Trophoblast cell (in vitro differentiated cells and primary cell): Measurements from ENCODE around the gene ACOT9.

Source experiments
- DNase-seq, 2 donors: peaks; one replicate each; pipeline ENCODE4 v3.0.0-alpha.2; 2016
- H2AFZ ChIP-seq: 2 replicates; pipeline ENCODE4 v1.6.1; 2013; ENCODE audit warnings: low read length, moderate library complexity, mild to moderate bottlenecking; ENCODE audit not compliant: insufficient read depth, poor library complexity
- H2AK5ac ChIP-seq: 2 replicates; pipeline ENCODE4 v1.6.1; 2013; ENCODE audit warnings: mild to moderate bottlenecking, low read length
- H2BK120ac ChIP-seq: 2 replicates; pipeline ENCODE4 v1.6.1; 2013; ENCODE audit warnings: low read length, mild to moderate bottlenecking, moderate library complexity; ENCODE audit not compliant: insufficient read depth, poor library complexity
- H2BK12ac ChIP-seq: 2 replicates; pipeline ENCODE4 v1.6.1; 2013; ENCODE audit warnings: mild to moderate bottlenecking, low read length, moderate library complexity
- H2BK5ac ChIP-seq: 2 replicates; pipeline ENCODE4 v1.6.1; 2013; ENCODE audit warnings: low read length, low read depth, moderate library complexity, mild to moderate bottlenecking; ENCODE audit not compliant: poor library complexity
- H3K14ac ChIP-seq: 2 replicates; pipeline ENCODE4 v1.6.1; 2013; ENCODE audit warnings: mild to moderate bottlenecking, low read length
- H3K18ac ChIP-seq: 2 replicates; pipeline ENCODE4 v1.6.1; 2013; ENCODE audit warnings: mild to moderate bottlenecking, low read length
- H3K23ac ChIP-seq: 2 replicates; pipeline ENCODE4 v1.6.1; 2013; ENCODE audit warnings: low read length
- H3K27ac ChIP-seq: 2 replicates; pipeline ENCODE4 v1.5.1; 2013; ENCODE audit warnings: low read depth, mild to moderate bottlenecking, inconsistent platforms, low read length, moderate library complexity
- H3K27me3 ChIP-seq: 2 replicates; pipeline ENCODE4 v1.6.1; 2013; ENCODE audit warnings: inconsistent platforms, mild to moderate bottlenecking, low read length, moderate library complexity; ENCODE audit not compliant: insufficient read depth
- H3K36me3 ChIP-seq, 2 experiments: 1 replicate in 1 of 2; 2 replicates in 1 of 2; pipeline ENCODE4 v1.6.1; 2013; ENCODE audit warnings: low read length in 2 of 2, mild to moderate bottlenecking in 2 of 2, moderate library complexity in 1 of 2; ENCODE audit not compliant: insufficient read depth in 2 of 2, control insufficient read depth in 1 of 2
- H3K4ac ChIP-seq: 2 replicates; pipeline ENCODE4 v1.6.1; 2013; ENCODE audit warnings: low read depth, mild to moderate bottlenecking, low read length, moderate library complexity
- H3K4me1 ChIP-seq, 2 experiments: 1 replicate in 1 of 2; 2 replicates in 1 of 2; pipeline ENCODE4 v1.6.1; 2013; ENCODE audit warnings: low read length in 2 of 2, mild to moderate bottlenecking in 2 of 2, moderate library complexity in 1 of 2; ENCODE audit not compliant: insufficient read depth in 2 of 2, control insufficient read depth in 1 of 2
- H3K4me2 ChIP-seq: 2 replicates; pipeline ENCODE4 v1.6.1; 2013; ENCODE audit warnings: inconsistent platforms, mild to moderate bottlenecking, low read length, moderate library complexity
- H3K4me3 ChIP-seq: 2 replicates; pipeline ENCODE4 v1.5.1; 2013; ENCODE audit warnings: mild to moderate bottlenecking, low read depth, low read length, inconsistent platforms
- H3K79me1 ChIP-seq: one replicate; pipeline ENCODE4 v1.6.1; 2013; ENCODE audit warnings: low read length
- H3K79me2 ChIP-seq: 2 replicates; pipeline ENCODE4 v1.6.1; 2013; ENCODE audit warnings: low read length, mild to moderate bottlenecking; ENCODE audit not compliant: control insufficient read depth, insufficient read depth, poor library complexity
- H3K9ac ChIP-seq: 2 replicates; pipeline ENCODE4 v1.6.1; 2013; ENCODE audit warnings: mild to moderate bottlenecking, low read length
- H3K9me3 ChIP-seq: 2 replicates; pipeline ENCODE4 v1.6.1; 2013; ENCODE audit warnings: low read depth, mild to moderate bottlenecking, control low read depth, inconsistent platforms, low read length; ENCODE audit not compliant: insufficient read depth
- H4K12ac ChIP-seq: 2 replicates; pipeline ENCODE4 v1.6.1; 2013; ENCODE audit warnings: low read depth, mild to moderate bottlenecking, low read length, moderate library complexity
- H4K8ac ChIP-seq: 2 replicates; pipeline ENCODE4 v1.6.1; 2013; ENCODE audit warnings: low read depth, mild to moderate bottlenecking, low read length, moderate library complexity
- H4K91ac ChIP-seq: one replicate; pipeline ENCODE4 v1.6.1; 2013; ENCODE audit warnings: low read depth, mild to moderate bottlenecking, low read length, moderate library complexity
- WGBS: extraction: QIAGEN DNeasy Blood & Tissue Kit; methylation state at CpG from one replicate; pipeline ENCODE4 v1.1.7; 2013; ENCODE audit warnings: missing lambda C conversion rate; ENCODE audit not compliant: insufficient read length, insufficient coverage; ENCODE audit errors: extremely low coverage; 5-methylcytosine and 5-hydroxymethylcytosine counted together

Gene ACOT9

GRCh38 chrX:23770142-23770541 is 27.1 kb upstream of the ACOT9 start:
- Histone ChIP-seq H3K23ac (no peak overlapping the region), H2AK5ac (no peak overlapping the region), H3K18ac (no peak overlapping the region), H3K4me2 (no peak overlapping the region), H2BK5ac (no peak overlapping the region), H4K12ac (no peak overlapping the region), H2AFZ (no peak overlapping the region), H2BK12ac (no peak overlapping the region), H3K27me3 (no peaks in the 10 kb centered on the region), H3K9ac (no peak overlapping the region), H3K79me1 (no peaks in the 10 kb centered on the region), H3K4ac (no peak overlapping the region), H4K91ac (no peak overlapping the region), H3K36me3 (no peaks in the 10 kb centered on the region), H4K8ac (no peak overlapping the region), H3K14ac (no peak overlapping the region), H3K79me2 (no peaks in the 10 kb centered on the region), H3K27ac (no peak overlapping the region), H3K9me3 (no peaks in the 10 kb centered on the region), H2BK120ac (no peak overlapping the region), H3K4me3 (no peak overlapping the region), H3K4me1 (no peaks in the 10 kb centered on the region)
- no peak for DNase-seq
- whole genome bisulfite sequencing, result no CpG with 5 or more reads among the region's 2 CpGs

GRCh38 chrX:23766650-23767551 is 23.8 kb upstream of the ACOT9 start:
- Histone ChIP-seq H3K27me3 (no peaks in the 10 kb centered on the region), H2BK120ac (no peak overlapping the region), H3K9me3 (no peaks in the 10 kb centered on the region), H3K23ac (no peak overlapping the region), H3K4me2 (no peak overlapping the region), H3K4me1 (no peaks in the 10 kb centered on the region), H2BK12ac (no peak overlapping the region), H3K79me1 (no peaks in the 10 kb centered on the region), H3K79me2 (no peaks in the 10 kb centered on the region), H4K8ac (no peak overlapping the region), H3K27ac (no peak overlapping the region), H3K9ac (no peak overlapping the region), H4K91ac (no peak overlapping the region), H3K36me3 (no peaks in the 10 kb centered on the region), H2AFZ (no peak overlapping the region), H3K14ac (no peak overlapping the region), H2AK5ac (no peak overlapping the region), H2BK5ac (no peak overlapping the region), H3K4me3 (no peak overlapping the region), H4K12ac (no peak overlapping the region), H3K4ac (no peak overlapping the region), H3K18ac (no peak overlapping the region)
- no peak for DNase-seq
- no CpG with 5 or more reads among the region's 28 CpGs for WGBS

- no peak overlapping the region for H4K8ac ChIP-seq
- no peak overlapping the region for H3K14ac ChIP-seq
- no peak overlapping the region for H3K4me3 ChIP-seq
- H3K4ac ChIP-seq, result no peak overlapping the region
- no peak for DNase-seq
- no peak overlapping the region for H2AFZ ChIP-seq
- no peak overlapping the region for H4K12ac ChIP-seq
- H2AK5ac ChIP-seq, result no peak overlapping the region
- H2BK12ac ChIP-seq, result no peak overlapping the region
- no peak overlapping the region for H3K23ac ChIP-seq
- H3K36me3 ChIP-seq, result no peaks in the 10 kb centered on the region
- H3K79me1 ChIP-seq, result no peaks in the 10 kb centered on the region
- WGBS, result no CpG with 5 or more reads among the region's 16 CpGs
- no peak overlapping the region for H3K9ac ChIP-seq
- H3K27ac ChIP-seq, result no peak overlapping the region
- no peak overlapping the region for H2BK5ac ChIP-seq
- no peaks in the 10 kb centered on the region for H3K27me3 ChIP-seq
- no peak overlapping the region for H4K91ac ChIP-seq
- no peaks in the 10 kb centered on the region for H3K4me1 ChIP-seq
- H3K4me2 ChIP-seq, result no peak overlapping the region
- H3K9me3 ChIP-seq, result no peaks in the 10 kb centered on the region
- H3K18ac ChIP-seq, result no peak overlapping the region
- no peak overlapping the region for H2BK120ac ChIP-seq
- H3K79me2 ChIP-seq, result no peaks in the 10 kb centered on the region
Observed at GRCh38 chrX:23765868-23766267, 22.8 kb upstream of the ACOT9 start.

DNA sequence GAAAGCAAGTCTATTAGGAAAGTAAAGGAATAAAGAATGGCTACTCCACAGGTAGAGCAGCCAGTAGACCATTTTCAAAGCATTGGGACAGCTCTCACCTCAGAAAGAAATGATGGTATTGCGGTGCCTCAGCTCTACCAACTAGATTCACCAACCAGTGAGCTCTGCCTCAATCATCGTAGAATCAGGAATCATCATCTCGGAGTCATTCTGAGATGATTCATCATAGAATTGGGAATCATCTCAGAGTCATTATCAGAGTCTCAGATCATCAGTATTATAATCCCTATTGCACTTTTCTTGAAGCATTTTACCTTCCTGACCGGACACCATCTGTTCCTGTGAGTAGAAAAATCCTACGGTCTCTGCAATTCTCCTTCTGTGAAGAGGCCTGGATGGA is 22.4 kb upstream of the ACOT9 start:
- Histone ChIP-seq H3K4me2 (no peak overlapping the region), H2BK5ac (no peak overlapping the region), H4K12ac (no peak overlapping the region), H2BK120ac (no peak overlapping the region), H3K4me1 (no peaks in the 10 kb centered on the region), H3K14ac (no peak overlapping the region), H3K27ac (no peak overlapping the region), H3K23ac (no peak overlapping the region), H3K79me1 (no peaks in the 10 kb centered on the region), H3K27me3 (no peaks in the 10 kb centered on the region), H3K79me2 (no peaks in the 10 kb centered on the region), H3K9ac (no peak overlapping the region), H3K9me3 (no peaks in the 10 kb centered on the region), H4K8ac (no peak overlapping the region), H3K4ac (no peak overlapping the region), H4K91ac (no peak overlapping the region), H2AFZ (no peak overlapping the region), H2AK5ac (no peak overlapping the region), H3K4me3 (no peak overlapping the region), H3K18ac (no peak overlapping the region), H3K36me3 (no peaks in the 10 kb centered on the region), H2BK12ac (no peak overlapping the region)
- no peak for DNase-seq
- no CpG with 5 or more reads among the region's 5 CpGs for WGBS
